Measurements from ENCODE around the gene RBP4.

The RBP4 gene

DNA sequence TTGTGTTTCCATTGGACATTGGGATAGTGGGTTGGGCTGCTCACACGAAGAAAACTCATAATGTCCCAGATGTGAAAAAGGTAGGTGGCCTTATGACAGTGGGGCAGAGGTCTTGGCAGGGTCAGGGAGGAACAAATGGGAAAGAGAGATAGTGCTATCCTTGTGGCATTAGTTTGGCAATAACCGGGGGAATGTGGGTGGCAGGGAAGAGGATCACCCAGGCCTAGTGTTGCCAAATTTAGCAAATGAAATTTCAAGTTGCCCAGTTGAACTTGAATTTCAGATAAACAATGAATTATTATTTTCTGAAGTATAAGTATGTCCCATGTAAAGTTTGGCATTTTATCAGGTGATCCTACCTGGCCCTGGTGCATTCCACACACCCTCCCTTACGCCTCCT lies 12.1 kb upstream of the RBP4 start:
- no peak for TF ChIP-seq RAD21 (IDR thresholded peaks at IDR 0.05; ENCODE audit: low read depth)
- TF ChIP-seq ZBTB7A (IDR thresholded peaks at IDR 0.05; ENCODE audit: low read depth), result no peak
- no peak for TF ChIP-seq YY1 (IDR thresholded peaks at IDR 0.05; ENCODE audit: low read depth)
- TF ChIP-seq EP300 (IDR thresholded peaks at IDR 0.05; ENCODE audit: borderline replicate concordance), result no peak
- no peak for TF ChIP-seq EGR1 (IDR thresholded peaks at IDR 0.05)
- no peak for TF ChIP-seq FOXM1 (IDR thresholded peaks at IDR 0.05; ENCODE audit: borderline replicate concordance, low read depth)
- TF ChIP-seq TEAD4 (IDR thresholded peaks at IDR 0.05), result no peak
- TF ChIP-seq, protein P1, sequence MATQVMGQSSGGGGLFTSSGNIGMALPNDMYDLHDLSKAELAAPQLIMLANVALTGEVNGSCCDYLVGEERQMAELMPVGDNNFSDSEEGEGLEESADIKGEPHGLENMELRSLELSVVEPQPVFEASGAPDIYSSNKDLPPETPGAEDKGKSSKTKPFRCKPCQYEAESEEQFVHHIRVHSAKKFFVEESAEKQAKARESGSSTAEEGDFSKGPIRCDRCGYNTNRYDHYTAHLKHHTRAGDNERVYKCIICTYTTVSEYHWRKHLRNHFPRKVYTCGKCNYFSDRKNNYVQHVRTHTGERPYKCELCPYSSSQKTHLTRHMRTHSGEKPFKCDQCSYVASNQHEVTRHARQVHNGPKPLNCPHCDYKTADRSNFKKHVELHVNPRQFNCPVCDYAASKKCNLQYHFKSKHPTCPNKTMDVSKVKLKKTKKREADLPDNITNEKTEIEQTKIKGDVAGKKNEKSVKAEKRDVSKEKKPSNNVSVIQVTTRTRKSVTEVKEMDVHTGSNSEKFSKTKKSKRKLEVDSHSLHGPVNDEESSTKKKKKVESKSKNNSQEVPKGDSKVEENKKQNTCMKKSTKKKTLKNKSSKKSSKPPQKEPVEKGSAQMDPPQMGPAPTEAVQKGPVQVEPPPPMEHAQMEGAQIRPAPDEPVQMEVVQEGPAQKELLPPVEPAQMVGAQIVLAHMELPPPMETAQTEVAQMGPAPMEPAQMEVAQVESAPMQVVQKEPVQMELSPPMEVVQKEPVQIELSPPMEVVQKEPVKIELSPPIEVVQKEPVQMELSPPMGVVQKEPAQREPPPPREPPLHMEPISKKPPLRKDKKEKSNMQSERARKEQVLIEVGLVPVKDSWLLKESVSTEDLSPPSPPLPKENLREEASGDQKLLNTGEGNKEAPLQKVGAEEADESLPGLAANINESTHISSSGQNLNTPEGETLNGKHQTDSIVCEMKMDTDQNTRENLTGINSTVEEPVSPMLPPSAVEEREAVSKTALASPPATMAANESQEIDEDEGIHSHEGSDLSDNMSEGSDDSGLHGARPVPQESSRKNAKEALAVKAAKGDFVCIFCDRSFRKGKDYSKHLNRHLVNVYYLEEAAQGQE (IDR thresholded peaks at IDR 0.05; ENCODE audit: low read depth), result no peak
- TF ChIP-seq, protein P2, sequence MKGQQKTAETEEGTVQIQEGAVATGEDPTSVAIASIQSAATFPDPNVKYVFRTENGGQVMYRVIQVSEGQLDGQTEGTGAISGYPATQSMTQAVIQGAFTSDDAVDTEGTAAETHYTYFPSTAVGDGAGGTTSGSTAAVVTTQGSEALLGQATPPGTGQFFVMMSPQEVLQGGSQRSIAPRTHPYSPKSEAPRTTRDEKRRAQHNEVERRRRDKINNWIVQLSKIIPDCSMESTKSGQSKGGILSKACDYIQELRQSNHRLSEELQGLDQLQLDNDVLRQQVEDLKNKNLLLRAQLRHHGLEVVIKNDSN (IDR thresholded peaks at IDR 0.05), result no peak
- TF ChIP-seq NFIC (IDR thresholded peaks at IDR 0.05), result no peak
- TF ChIP-seq CEBPB (IDR thresholded peaks at IDR 0.05), result no peak

DNA sequence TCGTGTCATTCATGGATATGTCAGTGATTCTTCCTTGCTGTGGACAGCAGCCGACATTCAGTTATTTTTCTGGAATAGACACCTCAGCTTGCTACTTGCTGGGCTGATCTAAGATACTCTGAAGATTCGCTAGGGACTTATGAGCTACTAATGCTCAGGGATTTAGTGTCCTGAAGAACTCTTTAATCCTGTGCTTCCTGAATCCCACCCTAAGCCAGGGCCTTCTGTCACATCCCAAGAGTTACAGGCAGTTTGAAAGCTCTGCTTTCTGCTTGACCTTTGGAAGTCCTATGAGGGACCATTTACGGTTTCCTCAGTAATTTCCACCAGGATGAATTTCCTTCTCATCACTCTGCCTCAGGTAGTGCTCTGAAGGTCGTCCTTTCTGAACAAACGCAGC lies 11.3 kb upstream of the RBP4 start, which contains the start of gene PDE6C:
Gene PDE6C, plus strand, starts transcription at position 227 of the 400 bp plus-strand sequence. CDS start 189 bp downstream, outside the sequence.
- TF ChIP-seq CREB1 (IDR thresholded peaks at IDR 0.05; ENCODE audit: low read depth) (no peak), RAD21 (IDR thresholded peaks at IDR 0.05; ENCODE audit: low read depth) (no peak), TAF1 (IDR thresholded peaks at IDR 0.05; ENCODE audit: low read depth) (no peak), EP300 (IDR thresholded peaks at IDR 0.05; ENCODE audit: borderline replicate concordance) (no peak), NFIC (IDR thresholded peaks at IDR 0.05) (no peak), EGR1 (IDR thresholded peaks at IDR 0.05) (no peak), CEBPB (IDR thresholded peaks at IDR 0.05) (no peak)
- TF ChIP-seq, protein P2 (IDR thresholded peaks at IDR 0.05), result no peak
- TF ChIP-seq, protein P3, sequence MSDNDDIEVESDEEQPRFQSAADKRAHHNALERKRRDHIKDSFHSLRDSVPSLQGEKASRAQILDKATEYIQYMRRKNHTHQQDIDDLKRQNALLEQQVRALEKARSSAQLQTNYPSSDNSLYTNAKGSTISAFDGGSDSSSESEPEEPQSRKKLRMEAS (IDR thresholded peaks at IDR 0.05), result no peak
- TF ChIP-seq, protein P1 (IDR thresholded peaks at IDR 0.05; ENCODE audit: low read depth), result no peak

DNA sequence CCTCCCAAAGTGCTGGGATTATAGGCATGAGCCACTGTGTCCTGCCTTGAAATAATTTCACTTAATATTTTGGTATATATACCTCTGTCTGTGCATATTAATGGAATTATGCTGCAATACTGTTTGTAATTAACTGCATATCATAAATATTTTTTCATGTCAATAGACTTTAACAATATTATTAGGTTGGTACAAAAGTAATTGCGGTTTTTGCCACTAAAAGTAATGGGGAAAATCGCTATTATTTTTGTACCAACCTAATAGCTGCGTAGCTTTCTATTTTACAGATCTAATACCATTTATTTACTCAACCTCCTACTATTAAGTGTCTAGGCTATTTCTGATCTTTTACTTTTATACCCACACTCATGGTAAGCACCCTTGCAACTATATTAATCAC lies 7.4 kb upstream of the RBP4 start:
- TF ChIP-seq TCF12 (IDR thresholded peaks at IDR 0.05; ENCODE audit: low read depth), result no peak
- TF ChIP-seq RAD21 (IDR thresholded peaks at IDR 0.05; ENCODE audit: low read depth), result no peak
- no peak for TF ChIP-seq CEBPB (IDR thresholded peaks at IDR 0.05)
- TF ChIP-seq TEAD4 (IDR thresholded peaks at IDR 0.05), result no peak
- no peak for TF ChIP-seq CREB1 (IDR thresholded peaks at IDR 0.05; ENCODE audit: low read depth)
- TF ChIP-seq, protein P2 (IDR thresholded peaks at IDR 0.05), result no peak
- no peak for TF ChIP-seq YY1 (IDR thresholded peaks at IDR 0.05; ENCODE audit: low read depth)
- TF ChIP-seq EGR1 (IDR thresholded peaks at IDR 0.05), result no peak
- TF ChIP-seq NFIC (IDR thresholded peaks at IDR 0.05), result no peak
- TF ChIP-seq, protein P3 (IDR thresholded peaks at IDR 0.05), result no peak
- no peak for TF ChIP-seq ZBTB7A (IDR thresholded peaks at IDR 0.05; ENCODE audit: low read depth)

DNA sequence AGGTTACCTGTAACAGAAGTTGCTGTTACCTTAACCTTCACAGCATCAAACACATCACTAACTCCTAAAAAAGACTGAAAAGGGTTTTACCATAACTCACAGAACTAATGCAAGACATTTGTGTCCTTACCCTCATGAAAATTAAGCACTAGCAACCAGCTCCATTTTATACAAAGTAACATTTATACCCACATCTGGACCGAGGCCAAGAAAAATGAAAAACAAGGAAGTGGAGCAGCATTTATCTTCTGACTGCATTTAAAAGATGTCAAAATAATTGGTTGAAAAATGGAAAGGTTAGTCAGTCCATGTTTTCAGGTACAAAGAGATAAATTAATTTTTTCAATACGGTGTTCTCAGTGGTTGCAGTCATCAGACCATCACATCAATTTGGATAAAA lies 3.1 kb upstream of the RBP4 start:
- TF ChIP-seq NFIC (IDR thresholded peaks at IDR 0.05), result peak; percentile 50
- TF ChIP-seq, protein P2 (IDR thresholded peaks at IDR 0.05), result no peak

DNA sequence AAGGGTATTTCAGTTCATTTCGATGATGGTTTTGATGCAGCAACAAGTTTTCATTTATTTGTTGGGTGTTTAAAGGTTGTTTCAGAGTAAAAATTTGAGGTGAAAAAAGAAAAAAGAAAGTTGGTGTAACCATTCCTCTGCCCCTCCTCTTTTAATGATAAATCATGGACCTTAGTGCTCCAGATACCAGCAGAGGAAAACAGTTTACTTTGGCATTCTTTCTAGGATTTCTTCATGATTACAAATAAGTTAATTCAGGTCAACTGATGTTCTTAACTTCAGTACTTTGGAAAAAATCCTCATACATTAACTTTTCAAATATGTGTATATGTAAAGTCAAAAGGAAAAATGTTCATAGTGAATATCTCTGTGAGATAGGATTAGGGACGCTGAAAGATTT lies 2.0 kb upstream of the RBP4 start:
- TF ChIP-seq CEBPB (IDR thresholded peaks at IDR 0.05) (no peak), TCF12 (IDR thresholded peaks at IDR 0.05; ENCODE audit: low read depth) (no peak), EP300 (IDR thresholded peaks at IDR 0.05; ENCODE audit: borderline replicate concordance) (no peak), TAF1 (IDR thresholded peaks at IDR 0.05; ENCODE audit: low read depth) (no peak), RAD21 (IDR thresholded peaks at IDR 0.05; ENCODE audit: low read depth) (no peak), FOXM1 (IDR thresholded peaks at IDR 0.05; ENCODE audit: borderline replicate concordance, low read depth) (no peak), YY1 (IDR thresholded peaks at IDR 0.05; ENCODE audit: low read depth) (no peak), NFIC (IDR thresholded peaks at IDR 0.05) (no peak), EGR1 (IDR thresholded peaks at IDR 0.05) (no peak), CREB1 (IDR thresholded peaks at IDR 0.05; ENCODE audit: low read depth) (no peak), ZBTB7A (IDR thresholded peaks at IDR 0.05; ENCODE audit: low read depth) (no peak), TEAD4 (IDR thresholded peaks at IDR 0.05) (no peak)
- TF ChIP-seq, protein P1 (IDR thresholded peaks at IDR 0.05; ENCODE audit: low read depth), result no peak
- TF ChIP-seq, protein P2 (IDR thresholded peaks at IDR 0.05), result no peak
- TF ChIP-seq, protein P3 (IDR thresholded peaks at IDR 0.05), result no peak

Data from Ishikawa (cell line).